H1 (cell line): ENCODE data around the gene TAGLN3. TPM values are rescaled to one million over a fixed set of nuclear protein-coding genes. Genes with fewer than 3 reads are reported as not detected.

Source experiments
- CTCF ChIA-PET: fragments of 300-600 bp; sonication (Branson Sonifier 250); formaldehyde crosslinking; loops from one replicate; lab custom pipeline; 2021; ENCODE audit not compliant: partially characterized antibody; lab: Charles Lee
- POLR2A ChIA-PET: fragments of 300-600 bp; sonication (Branson Sonifier 250); formaldehyde crosslinking; loops from one replicate; lab custom pipeline; 2021; ENCODE audit warnings: inconsistent platforms; ENCODE audit not compliant: partially characterized antibody; lab: Charles Lee
- DNase-seq, 2 experiments: peaks; one replicate each; pipeline versions ENCODE4 v3.0.0 to v3.0.0-alpha.2; 2010 to 2022; ENCODE audit warnings: low spot score in 2 of 2, low read depth in 1 of 2, mixed read lengths in 1 of 2
- FAIRE-seq: peaks from 2 replicates; lab custom pipeline; 2011; peaks lifted over from hg19 to GRCh38; lab: Jason Lieb, UNC
- H2AFZ ChIP-seq: 2 replicates; pipeline ENCODE4 v1.8.1; 2012; ENCODE audit warnings: low read length, inconsistent platforms
- H2AK5ac ChIP-seq: 2 replicates; pipeline ENCODE4 v1.6.1; 2013; ENCODE audit warnings: low read depth, low read length
- H2BK120ac ChIP-seq: replicated peaks from 2 replicates; pipeline ENCODE3; 2013; ENCODE audit warnings: low read depth, low read length, inconsistent platforms
- H2BK12ac ChIP-seq: 2 replicates; pipeline ENCODE4 v1.6.1; 2013; ENCODE audit warnings: low read depth, low read length
- H2BK15ac ChIP-seq: 2 replicates; pipeline ENCODE4 v1.6.1; 2013; ENCODE audit warnings: low read length
- H2BK20ac ChIP-seq: 2 replicates; pipeline ENCODE4 v1.6.1; 2013; ENCODE audit warnings: low read length
- H2BK5ac ChIP-seq: 2 replicates; pipeline ENCODE4 v1.6.1; 2013; ENCODE audit warnings: low read depth, low read length
- H3K14ac ChIP-seq: 2 replicates; pipeline ENCODE4 v1.6.1; 2013; ENCODE audit warnings: inconsistent platforms; ENCODE audit not compliant: insufficient read length
- H3K18ac ChIP-seq: 2 replicates; pipeline ENCODE4 v1.6.1; 2013; ENCODE audit warnings: low read length; ENCODE audit errors: extremely low read depth
- H3K23ac ChIP-seq: 2 replicates; pipeline ENCODE4 v1.6.1; 2013; ENCODE audit warnings: inconsistent platforms; ENCODE audit not compliant: insufficient read length
- H3K23me2 ChIP-seq: 2 replicates; pipeline ENCODE4 v1.6.1; 2013; ENCODE audit warnings: low read depth, low read length
- H3K27ac ChIP-seq: 2 replicates; pipeline ENCODE4 v1.6.1; 2011; ENCODE audit warnings: low read depth, low read length, inconsistent platforms
- H3K27me3 ChIP-seq, 4 experiments: replicated peaks in 1 of 4; 1 replicate in 1 of 4; 2 replicates in 3 of 4; pipeline versions ENCODE4 v1.6.1 to v1.8.1; 2011 to 2013; ENCODE audit warnings: low read length in 3 of 4, mild to moderate bottlenecking in 3 of 4, inconsistent platforms in 2 of 4, mixed read lengths in 2 of 4, moderate library complexity in 1 of 4; ENCODE audit not compliant: control insufficient read depth in 3 of 4, insufficient read depth in 3 of 4; ENCODE audit errors: extremely low read depth in 1 of 4
- H3K36me3 ChIP-seq, 4 experiments: 2 replicates each; pipeline versions ENCODE4 v1.6.1 to v1.8.1; 2011 to 2013; ENCODE audit warnings: mild to moderate bottlenecking in 4 of 4, low read length in 3 of 4, moderate library complexity in 2 of 4, control low read depth in 1 of 4, inconsistent platforms in 1 of 4; ENCODE audit not compliant: insufficient read depth in 4 of 4, control insufficient read depth in 2 of 4
- H3K4ac ChIP-seq: replicated peaks from 2 replicates; pipeline ENCODE3; 2013; ENCODE audit warnings: low read length, low read depth, mixed read lengths, inconsistent platforms; ENCODE audit not compliant: insufficient read length
- H3K4me1 ChIP-seq, 4 experiments: replicated peaks in 1 of 4; 1 replicate in 1 of 4; 2 replicates in 3 of 4; pipeline versions ENCODE4 v1.6.1 to v1.8.1; 2011 to 2013; ENCODE audit warnings: low read length in 3 of 4, inconsistent platforms in 2 of 4, mixed read lengths in 1 of 4; ENCODE audit not compliant: insufficient read depth in 4 of 4, control insufficient read depth in 3 of 4
- H3K4me2 ChIP-seq, 2 experiments: 2 replicates each; pipeline versions ENCODE4 v1.6.1 to v1.8.1; 2011 to 2013; ENCODE audit warnings: low read depth in 2 of 2, low read length in 2 of 2, control low read depth in 1 of 2, inconsistent platforms in 1 of 2, mild to moderate bottlenecking in 1 of 2; ENCODE audit not compliant: insufficient read depth in 1 of 2
- H3K4me3 ChIP-seq, 4 experiments: fragments of 200-600, 300-600 bp in 1 of 4; sonication (generic), shearing (Covaris generic), sonication (Bioruptor Twin) in 1 of 4; 2 replicates each; pipeline versions ENCODE4 v1.5.1 to v1.8.1; 2011 to 2016; ENCODE audit warnings: low read length in 4 of 4, low read depth in 3 of 4, control low read depth in 2 of 4, inconsistent platforms in 2 of 4, mild to moderate bottlenecking in 2 of 4, mixed read lengths in 1 of 4, moderate library complexity in 1 of 4; ENCODE audit not compliant: insufficient read depth in 2 of 4; ENCODE audit errors: extremely low read depth in 1 of 4
- H3K56ac ChIP-seq: replicated peaks from 2 replicates; pipeline ENCODE3; 2013; ENCODE audit warnings: low read depth, mild to moderate bottlenecking, mixed read lengths, low read length, inconsistent platforms; ENCODE audit not compliant: insufficient read length
- H3K79me1 ChIP-seq: 2 replicates; pipeline ENCODE4 v1.6.1; 2013; ENCODE audit warnings: low read depth, low read length, control low read depth
- H3K79me2 ChIP-seq, 2 experiments: 2 replicates each; pipeline versions ENCODE4 v1.6.1 to v1.8.1; 2012 to 2013; ENCODE audit warnings: low read length in 2 of 2, mild to moderate bottlenecking in 2 of 2, inconsistent platforms in 1 of 2; ENCODE audit not compliant: insufficient read depth in 2 of 2, control insufficient read depth in 1 of 2
- H3K9ac ChIP-seq, 4 experiments: replicated peaks in 1 of 4; 1 replicate in 1 of 4; 2 replicates in 3 of 4; pipeline versions ENCODE4 v1.6.1 to v1.8.1; 2011 to 2013; ENCODE audit warnings: low read depth in 3 of 4, low read length in 3 of 4, control low read depth in 2 of 4, mild to moderate bottlenecking in 2 of 4, moderate library complexity in 2 of 4, inconsistent platforms in 1 of 4; ENCODE audit errors: extremely low read depth in 1 of 4
- H3K9me3 ChIP-seq, 2 experiments: 2 replicates each; pipeline versions ENCODE4 v1.6.1 to v1.8.1; 2012 to 2013; ENCODE audit warnings: mild to moderate bottlenecking in 2 of 2, moderate library complexity in 2 of 2, control low read depth in 1 of 2, inconsistent platforms in 1 of 2, low read depth in 1 of 2, low read length in 1 of 2, mixed read lengths in 1 of 2; ENCODE audit not compliant: insufficient read depth in 2 of 2
- H4K20me1 ChIP-seq, 2 experiments: replicated peaks in 1 of 2; 2 replicates each; pipeline versions ENCODE3 to v1.8.1; 2011 to 2013; ENCODE audit warnings: inconsistent platforms in 2 of 2, low read length in 2 of 2, mild to moderate bottlenecking in 1 of 2; ENCODE audit not compliant: insufficient read depth in 2 of 2, control insufficient read depth in 1 of 2
- H4K5ac ChIP-seq: 2 replicates; pipeline ENCODE4 v1.6.1; 2013; ENCODE audit warnings: low read length, low read depth, mixed read lengths, inconsistent platforms; ENCODE audit not compliant: insufficient read length
- H4K8ac ChIP-seq: 2 replicates; pipeline ENCODE4 v1.8.0; 2013; ENCODE audit warnings: mild to moderate bottlenecking, moderate library complexity, low read length, inconsistent platforms; ENCODE audit not compliant: insufficient read depth; ENCODE audit errors: extremely low read depth
- H4K91ac ChIP-seq: replicated peaks from 2 replicates; pipeline ENCODE3; 2013; ENCODE audit warnings: low read length, mixed read lengths, inconsistent platforms; ENCODE audit not compliant: insufficient read length
- CHD1 ChIP-seq: IDR thresholded peaks from 2 replicates; pipeline ENCODE4 v1.6.1; 2012; ENCODE audit warnings: low read depth, low read length, improper control_type of control experiment
- FOSL1 ChIP-seq: IDR thresholded peaks from 2 replicates; pipeline ENCODE4 v1.6.1; 2011; ENCODE audit warnings: mild to moderate bottlenecking, low read depth, low read length, moderate library complexity; ENCODE audit not compliant: insufficient read depth
- GABPA ChIP-seq: IDR thresholded peaks from 2 replicates; pipeline ENCODE4 v1.6.1; 2011; ENCODE audit warnings: mild to moderate bottlenecking, low read length, moderate library complexity, borderline replicate concordance; ENCODE audit not compliant: insufficient read depth
- GTF2F1 ChIP-seq: IDR thresholded peaks from 2 replicates; pipeline ENCODE4 v1.6.1; 2012; ENCODE audit warnings: low read depth, low read length, improper control_type of control experiment, borderline replicate concordance
- HDAC6 ChIP-seq: IDR thresholded peaks from one replicate; pipeline ENCODE4 v1.7.1; 2012; ENCODE audit warnings: low read depth, mild to moderate bottlenecking, inconsistent platforms, low read length, moderate library complexity
- PHF8 ChIP-seq: fragments of 200-600 bp; sonication (generic); conservative IDR thresholded peaks from 2 replicates; pipeline ENCODE4 v1.7.1; 2012; ENCODE audit warnings: low read depth, mild to moderate bottlenecking, inconsistent platforms, low read length, moderate library complexity
- RBBP5 ChIP-seq: IDR thresholded peaks from 2 replicates; pipeline ENCODE4 v1.7.1; 2012; ENCODE audit warnings: low read depth, mild to moderate bottlenecking, inconsistent platforms, low read length, moderate library complexity, borderline replicate concordance
- SIRT6 ChIP-seq: IDR thresholded peaks from one replicate; pipeline ENCODE4 v1.7.1; 2012; ENCODE audit warnings: low read length, inconsistent platforms
- WGBS, 2 experiments: shearing (Covaris generic) in 1 of 2; methylation state at CpG; one replicate each; pipeline versions ENCODE4 v1.1.6 to v1.1.7; 2013 to 2015; ENCODE audit warnings: low lambda C conversion rate in 2 of 2, mixed read lengths in 2 of 2, inconsistent platforms in 1 of 2, low coverage in 1 of 2, missing lambda C conversion rate in 1 of 2; ENCODE audit not compliant: insufficient replicate concordance in 2 of 2, insufficient coverage in 1 of 2, insufficient read length in 1 of 2; ENCODE audit errors: extremely low coverage in 1 of 2, missing lambda C conversion rate in 1 of 2; 5-methylcytosine and 5-hydroxymethylcytosine counted together
- polyA plus RNA-seq, 7 experiments: library from polyadenylated mRNA; depleted of rRNA in 3 of 7; stranded (reverse) in 5 of 7; unstranded in 2 of 7; fragments of >200 nt in 5 of 7; fragments of 200-250 nt in 2 of 7; gene quantifications; 1 replicate in 5 of 7; 2 replicates in 1 of 7; 4 replicates in 1 of 7; pipeline versions ENCODE4 v1.2.1 to v1.2.3, GENCODE V29; 2011 to 2013; ENCODE audit warnings: missing spikeins in 2 of 7, mixed read lengths in 2 of 7
- total RNA-seq: library from RNA; stranded (reverse); fragmentation: NEBNext Ultra II Directional; extraction: Animal tissue kit (Norgen Biotek cat#: 25700); gene quantifications from 2 replicates; pipeline ENCODE4 v1.2.1, GENCODE V29; 2021
- TF ChIP-seq, protein P1 (sequence below): IDR thresholded peaks from 2 replicates; pipeline ENCODE4 v1.6.1; 2012; ENCODE audit warnings: inconsistent platforms
- TF ChIP-seq, protein P2 (sequence below): IDR thresholded peaks from 2 replicates; pipeline ENCODE4 v1.6.1; 2012; ENCODE audit warnings: low read length, inconsistent platforms

TAGLN3 gene
- total and polyA plus RNA-seq, 2 of the 8 experiments (the other 6 are each of a cell fraction or from before 2014, with no cell fraction given): 6.3 to 7.5 TPM

DNA sequence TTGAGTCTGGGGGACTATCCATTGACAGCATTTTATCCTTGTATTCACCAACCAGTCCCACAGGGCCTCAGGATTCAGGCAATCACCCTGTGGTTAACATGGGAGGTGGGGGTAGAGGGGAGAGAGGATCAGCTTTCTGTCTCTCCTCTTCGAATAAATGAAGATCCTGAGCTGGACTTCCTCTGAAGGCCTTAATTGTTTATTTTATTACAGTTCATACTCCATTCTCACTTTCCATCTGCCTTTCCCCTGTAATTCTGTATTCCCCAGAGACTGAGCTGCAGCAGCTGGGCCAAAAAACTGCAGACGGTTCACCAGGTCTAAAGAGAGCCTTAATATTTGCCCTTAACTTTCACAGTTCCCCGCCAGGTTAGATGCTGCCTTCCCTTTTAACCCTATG lies 11.9 kb downstream of the TAGLN3 start:
- H3K4me3 ChIP-seq: no peak overlapping the region
- ChIA-PET POLR2A (interaction anchor here (1.2 kb wide), 1 partner anchor 32 kb away, joined by 3 read pairs; the partner anchor contains the start of gene ABHD10), CTCF (interaction anchor here (0.6 to 12.0 kb wide), 6 partner anchors 15 to 294 kb away, joined by 3 to 384 read pairs (median 4); partner anchors contain the start of gene TAGLN3)
- H3K4ac ChIP-seq: no peak overlapping the region
- H3K4me2 ChIP-seq: no peak overlapping the region
- H2BK12ac ChIP-seq: no peak overlapping the region
- H3K23ac ChIP-seq: no peak overlapping the region
- no peaks in the 10 kb centered on the region; the same call in 1 of the 2 replicates for H3K23me2 ChIP-seq
- DNase-seq (no peak), FAIRE-seq (no peak)
- no peak overlapping the region for H4K8ac ChIP-seq
- no peak overlapping the region for H3K14ac ChIP-seq
- no peaks in the 10 kb centered on the region for H4K20me1 ChIP-seq
- no peaks in the 10 kb centered on the region for H3K27me3 ChIP-seq
- no peak for TF ChIP-seq FOSL1
- no peak for TF ChIP-seq SIRT6
- no peak for TF ChIP-seq RBBP5
- no peak for TF ChIP-seq PHF8
- no peak for TF ChIP-seq HDAC6
- no peak for TF ChIP-seq GABPA
- TF ChIP-seq, protein P1, sequence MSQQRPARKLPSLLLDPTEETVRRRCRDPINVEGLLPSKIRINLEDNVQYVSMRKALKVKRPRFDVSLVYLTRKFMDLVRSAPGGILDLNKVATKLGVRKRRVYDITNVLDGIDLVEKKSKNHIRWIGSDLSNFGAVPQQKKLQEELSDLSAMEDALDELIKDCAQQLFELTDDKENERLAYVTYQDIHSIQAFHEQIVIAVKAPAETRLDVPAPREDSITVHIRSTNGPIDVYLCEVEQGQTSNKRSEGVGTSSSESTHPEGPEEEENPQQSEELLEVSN: no peak
- TF ChIP-seq GTF2F1: no peak
- TF ChIP-seq, protein P2, sequence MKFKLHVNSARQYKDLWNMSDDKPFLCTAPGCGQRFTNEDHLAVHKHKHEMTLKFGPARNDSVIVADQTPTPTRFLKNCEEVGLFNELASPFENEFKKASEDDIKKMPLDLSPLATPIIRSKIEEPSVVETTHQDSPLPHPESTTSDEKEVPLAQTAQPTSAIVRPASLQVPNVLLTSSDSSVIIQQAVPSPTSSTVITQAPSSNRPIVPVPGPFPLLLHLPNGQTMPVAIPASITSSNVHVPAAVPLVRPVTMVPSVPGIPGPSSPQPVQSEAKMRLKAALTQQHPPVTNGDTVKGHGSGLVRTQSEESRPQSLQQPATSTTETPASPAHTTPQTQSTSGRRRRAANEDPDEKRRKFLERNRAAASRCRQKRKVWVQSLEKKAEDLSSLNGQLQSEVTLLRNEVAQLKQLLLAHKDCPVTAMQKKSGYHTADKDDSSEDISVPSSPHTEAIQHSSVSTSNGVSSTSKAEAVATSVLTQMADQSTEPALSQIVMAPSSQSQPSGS: no peak
- TF ChIP-seq CHD1: no peak
- no peak overlapping the region for H2BK20ac ChIP-seq
- no peak overlapping the region for H2BK15ac ChIP-seq
- no peaks in the 10 kb centered on the region for H3K36me3 ChIP-seq
- H2AK5ac ChIP-seq: no peak overlapping the region
- no peak overlapping the region for H4K91ac ChIP-seq
- no peak overlapping the region for H3K27ac ChIP-seq
- H3K79me1 ChIP-seq: no peaks in the 10 kb centered on the region
- H3K18ac ChIP-seq: no peak overlapping the region
- H3K4me1 ChIP-seq: no peaks in the 10 kb centered on the region
- H3K56ac ChIP-seq: no peak overlapping the region
- no peak overlapping the region for H2BK120ac ChIP-seq
- H2BK5ac ChIP-seq: no peak overlapping the region
- no peak overlapping the region for H3K9ac ChIP-seq
- no peak overlapping the region for H4K5ac ChIP-seq
- H3K79me2 ChIP-seq: no peaks in the 10 kb centered on the region
- 90% methylated on average over 3 of the region's 3 CpGs; no CpG with 5 or more reads in 1 of the 2 experiments for WGBS, 2 experiments
- no peak overlapping the region for H2AFZ ChIP-seq
- H3K9me3 ChIP-seq: no peaks in the 10 kb centered on the region
